OCI-LY1 (cell line): ENCODE measurements around the gene PTPN11.

ENCODE experiments used
- CTCF ChIP-seq: fragments of 200-600 bp; sonication (generic), shearing (Covaris generic); IDR thresholded peaks from 2 replicates; pipeline ENCODE4 v1.5.1; 2017; ENCODE audit warnings: mild to moderate bottlenecking, antibody characterized with exemption, low read length, moderate library complexity, mixed read lengths
- EZH2 ChIP-seq: fragments of 200-600 bp; sonication (generic), shearing (Covaris generic); IDR thresholded peaks from 2 replicates; pipeline ENCODE4 v1.8.0; 2017; ENCODE audit warnings: borderline replicate concordance, mixed run types, mild to moderate bottlenecking, antibody characterized with exemption, low read length, moderate library complexity, mixed read lengths

DNA sequence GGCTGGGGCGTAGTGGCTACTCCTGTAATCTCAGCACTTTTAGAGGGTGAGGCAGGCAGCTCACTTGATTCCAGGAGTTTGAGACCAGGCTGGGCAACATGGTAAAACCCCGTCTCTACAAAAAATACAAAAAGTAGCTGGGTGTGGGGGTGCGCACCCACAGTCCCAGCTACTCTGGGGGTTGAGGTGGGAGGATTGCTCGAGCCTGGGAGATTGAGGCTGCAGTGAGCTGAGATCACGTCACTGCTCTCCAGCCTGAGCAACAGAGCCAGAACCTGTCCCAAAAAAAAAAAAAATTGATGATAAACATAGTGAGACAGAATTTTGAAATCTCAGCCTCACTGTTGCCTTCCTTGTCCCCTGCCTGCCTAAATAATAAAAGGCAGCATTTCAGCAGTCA, 40.0 kb downstream of the PTPN11 start:
- TF ChIP-seq CTCF (no peak), EZH2 (no peak)
